Gastrocnemius medialis (tissue), 4 donors: ENCODE data around the gene AHRR. TPM values are rescaled to one million over a fixed set of nuclear protein-coding genes. Genes with fewer than 3 reads are reported as not detected.

Experiments used
- ATAC-seq, 2 donors: fragments of 150-250 bp; one replicate each; pipeline ENCODE4 v1.9.1; 2016
- DNase-seq, 2 donors: peaks; one replicate each; pipeline ENCODE4 v3.0.0-alpha.2; 2019
- H3K27ac ChIP-seq, 4 donors: fragments of 200-600 bp; sonication (generic); 1 replicate in 1 of 4; 2 replicates in 3 of 4; pipeline ENCODE4 v1.5.1; 2016 to 2018; ENCODE audit warnings: mild to moderate bottlenecking in 2 of 4, moderate library complexity in 1 of 4
- H3K27me3 ChIP-seq, 3 donors: fragments of 200-600 bp; sonication (generic) in 2 of 3; 1 replicate in 1 of 3; 2 replicates in 2 of 3; pipeline versions ENCODE4 v1.5.1 to v1.6.0; 2016 to 2019; ENCODE audit warnings: mild to moderate bottlenecking in 1 of 3, moderate library complexity in 1 of 3
- H3K36me3 ChIP-seq, 2 donors: fragments of 200-600 bp; sonication (generic) in 1 of 2; one replicate each; pipeline ENCODE4 v1.5.1; 2017 to 2018
- H3K4me1 ChIP-seq, 2 donors: fragments of 200-600 bp; sonication (generic) in 1 of 2; one replicate each; pipeline ENCODE4 v1.5.1; 2016 to 2017; ENCODE audit warnings: mild to moderate bottlenecking in 2 of 2
- H3K4me3 ChIP-seq, 4 donors: fragments of 200-600 bp; sonication (generic) in 3 of 4; 1 replicate in 1 of 4; 2 replicates in 3 of 4; pipeline ENCODE4 v1.5.1; 2016 to 2019; ENCODE audit warnings: mild to moderate bottlenecking in 2 of 4
- H3K9me3 ChIP-seq, 3 donors: fragments of 200-600 bp; sonication (generic) in 2 of 3; 1 replicate in 1 of 3; 2 replicates in 2 of 3; pipeline ENCODE4 v1.5.1; 2016 to 2019
- POLR2A ChIP-seq, 2 donors: fragments of 450-650 bp; IDR thresholded peaks; one replicate each; pipeline ENCODE4 v1.6.1; 2017; ENCODE audit warnings: antibody characterized with exemption in 2 of 2, mild to moderate bottlenecking in 2 of 2, moderate library complexity in 2 of 2
- in situ Hi-C, 4 donors: fragments of 200-750 bp; cut with MboI; loops; one replicate each; pipeline versions ENCODE4 v1.15.0 to v1.8.0; 2017; ENCODE audit warnings: low sequenced_read_pairs in 4 of 4
- intact Hi-C: fragments of 100-400 bp; cut with DNase I; formaldehyde crosslinking; loops from one replicate; pipeline ENCODE4 v1.15.1; 2023; ENCODE audit warnings: low total_unique reads
- total RNA-seq, 4 donors: library from RNA; depleted of rRNA; stranded (reverse); fragments of >200 nt; gene quantifications; one replicate each; pipeline versions ENCODE4 v1.1.0 to v1.2.3, GENCODE V29; 2016
- TF ChIP-seq, protein P1 (sequence below), 5 experiments: fragments of 450-650 bp in 3 of 5; fragments of 200-600 bp in 2 of 5; sonication (generic) in 2 of 5; IDR thresholded peaks in 4 of 5; conservative IDR thresholded peaks in 1 of 5; 1 replicate in 4 of 5; 2 replicates in 1 of 5; pipeline ENCODE4 v1.5.1; 2016 to 2019; ENCODE audit warnings: antibody characterized with exemption in 5 of 5, mild to moderate bottlenecking in 3 of 5, moderate library complexity in 3 of 5

The AHRR gene
- total RNA-seq, 4 donors from 2014 or later = 0.05 to 1.3 (median 0.18) TPM; not detected in 1

DNA sequence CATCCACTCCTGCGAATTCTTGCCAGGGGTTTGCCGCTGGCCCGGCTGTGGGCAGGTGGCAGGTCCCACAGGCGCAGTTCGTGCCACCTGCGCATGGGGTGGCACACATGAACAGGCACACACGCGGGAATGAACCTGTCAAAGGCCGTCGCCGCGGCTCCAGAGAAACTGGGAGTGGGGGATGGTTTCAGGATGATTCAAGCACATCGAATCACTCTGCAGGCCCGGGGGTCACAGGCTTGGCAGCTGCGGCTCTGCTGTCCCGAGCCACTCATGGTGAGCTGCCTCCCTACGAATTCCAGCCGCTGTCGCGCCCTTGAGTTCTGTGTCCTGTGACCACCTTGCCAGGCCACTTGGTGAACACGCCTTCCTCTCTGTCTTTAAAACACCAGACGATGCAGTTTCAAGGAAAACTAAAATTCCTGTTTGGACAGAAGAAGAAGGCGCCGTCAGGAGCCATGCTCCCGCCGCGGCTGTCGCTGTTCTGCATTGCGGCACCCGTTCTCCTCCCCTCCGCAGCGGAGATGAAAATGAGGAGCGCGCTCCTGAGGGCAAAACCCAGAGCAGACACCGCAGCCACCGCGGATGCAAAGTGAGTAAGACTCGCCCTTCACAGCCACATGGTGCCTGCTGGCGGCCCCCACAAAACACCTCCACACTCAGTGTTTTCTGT is 106.0 kb downstream of the AHRR start:
- no peak for TF ChIP-seq POLR2A (IDR thresholded peaks at IDR 0.05)
- TF ChIP-seq, protein P1, sequence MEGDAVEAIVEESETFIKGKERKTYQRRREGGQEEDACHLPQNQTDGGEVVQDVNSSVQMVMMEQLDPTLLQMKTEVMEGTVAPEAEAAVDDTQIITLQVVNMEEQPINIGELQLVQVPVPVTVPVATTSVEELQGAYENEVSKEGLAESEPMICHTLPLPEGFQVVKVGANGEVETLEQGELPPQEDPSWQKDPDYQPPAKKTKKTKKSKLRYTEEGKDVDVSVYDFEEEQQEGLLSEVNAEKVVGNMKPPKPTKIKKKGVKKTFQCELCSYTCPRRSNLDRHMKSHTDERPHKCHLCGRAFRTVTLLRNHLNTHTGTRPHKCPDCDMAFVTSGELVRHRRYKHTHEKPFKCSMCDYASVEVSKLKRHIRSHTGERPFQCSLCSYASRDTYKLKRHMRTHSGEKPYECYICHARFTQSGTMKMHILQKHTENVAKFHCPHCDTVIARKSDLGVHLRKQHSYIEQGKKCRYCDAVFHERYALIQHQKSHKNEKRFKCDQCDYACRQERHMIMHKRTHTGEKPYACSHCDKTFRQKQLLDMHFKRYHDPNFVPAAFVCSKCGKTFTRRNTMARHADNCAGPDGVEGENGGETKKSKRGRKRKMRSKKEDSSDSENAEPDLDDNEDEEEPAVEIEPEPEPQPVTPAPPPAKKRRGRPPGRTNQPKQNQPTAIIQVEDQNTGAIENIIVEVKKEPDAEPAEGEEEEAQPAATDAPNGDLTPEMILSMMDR (IDR thresholded peaks at IDR 0.05 in 4 of 5, conservative IDR thresholded peaks at IDR 0.05 in 1 of 5) = no peak
- H3K27me3 ChIP-seq = peaks cover 3 to 20% (median 12%) of the 10 kb centered on the region in 3 donors
- H3K9me3 ChIP-seq = no peaks in the 10 kb centered on the region
- in situ Hi-C loops (no loop called here), intact Hi-C loops (no loop called here)
- H3K4me3 ChIP-seq = no peak overlapping the region
- DNase-seq (no peak), ATAC-seq (no peak)
- H3K27ac ChIP-seq = no peak overlapping the region
- no peaks in the 10 kb centered on the region for H3K4me1 ChIP-seq
- no peaks in the 10 kb centered on the region for H3K36me3 ChIP-seq

DNA sequence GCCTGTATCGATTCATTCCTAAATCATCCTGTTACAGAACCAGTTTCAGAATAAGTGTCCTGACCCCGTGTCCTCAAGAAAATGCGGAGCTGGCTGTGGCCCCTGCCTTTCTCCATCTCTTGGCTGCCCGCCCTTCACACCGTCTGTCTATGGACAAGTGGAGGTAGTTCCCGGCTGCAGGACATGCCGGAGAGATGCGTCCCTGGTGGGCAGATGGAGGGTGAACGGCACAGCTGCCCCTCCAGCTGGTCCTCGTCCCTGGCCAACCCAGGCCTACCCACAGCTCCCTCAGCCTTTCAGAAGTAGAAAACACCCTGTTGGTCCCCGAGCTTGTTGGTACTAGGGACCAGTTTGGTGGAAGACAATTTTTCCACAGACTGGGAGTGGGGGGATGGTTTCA is 106.7 kb downstream of the AHRR start:
- intact Hi-C loops = no loop called here
- H3K27me3 ChIP-seq = peaks cover 3 to 20% (median 12%) of the 10 kb centered on the region in 3 donors
- H3K4me3 ChIP-seq = no peak overlapping the region
- DNase-seq (no peak), ATAC-seq (no peak)
- TF ChIP-seq POLR2A (IDR thresholded peaks at IDR 0.05) = no peak
- TF ChIP-seq, protein P1 (IDR thresholded peaks at IDR 0.05 in 4 of 5, conservative IDR thresholded peaks at IDR 0.05 in 1 of 5) = no peak
- in situ Hi-C loops = no loop called here
- no peaks in the 10 kb centered on the region for H3K36me3 ChIP-seq
- H3K27ac ChIP-seq = no peak overlapping the region
- H3K4me1 ChIP-seq = no peaks in the 10 kb centered on the region
- no peaks in the 10 kb centered on the region for H3K9me3 ChIP-seq

DNA sequence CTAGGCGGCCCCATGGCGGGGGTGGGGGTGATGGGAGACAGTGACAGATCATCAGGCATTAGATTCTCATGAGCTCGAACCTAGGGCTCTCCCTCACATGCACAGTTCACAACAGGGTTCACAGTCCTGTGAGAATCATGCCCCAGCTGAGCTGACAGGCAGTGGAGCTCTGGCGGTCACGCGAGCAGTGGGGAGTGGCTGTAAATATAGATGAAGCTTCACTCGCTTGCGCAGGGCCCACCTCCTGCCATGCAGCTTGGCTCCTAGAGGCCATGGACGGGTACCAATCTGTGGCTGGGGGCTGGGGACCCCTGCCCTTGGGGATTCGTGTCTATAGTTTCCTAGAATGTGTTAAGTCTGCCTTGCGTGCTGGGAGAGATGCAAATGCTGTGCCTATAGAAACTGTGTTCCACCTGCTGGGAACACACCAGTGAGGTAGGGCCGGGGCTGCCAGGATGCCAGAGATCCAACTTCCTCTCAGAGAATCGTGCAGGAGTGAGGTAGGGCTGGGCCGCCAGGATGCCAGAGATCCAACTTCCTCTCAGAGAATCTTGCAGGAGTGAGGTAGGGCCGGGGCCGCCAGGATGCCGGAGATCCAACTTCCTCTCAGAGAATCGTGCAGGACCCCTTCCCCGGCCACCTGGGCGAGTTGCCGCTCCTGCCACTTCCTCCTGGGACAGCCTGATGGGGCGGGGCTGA is 107.4 kb downstream of the AHRR start:
- intact Hi-C loops = no loop called here
- H3K27ac ChIP-seq = no peak overlapping the region
- ATAC-seq (no peak), DNase-seq (no peak)
- H3K4me1 ChIP-seq = no peaks in the 10 kb centered on the region
- in situ Hi-C loops = no loop called here
- H3K9me3 ChIP-seq = no peaks in the 10 kb centered on the region
- no peak for TF ChIP-seq POLR2A (IDR thresholded peaks at IDR 0.05)
- TF ChIP-seq, protein P1 (IDR thresholded peaks at IDR 0.05 in 4 of 5, conservative IDR thresholded peaks at IDR 0.05 in 1 of 5) = no peak
- no peak overlapping the region for H3K4me3 ChIP-seq
- peaks cover 3 to 20% (median 12%) of the 10 kb centered on the region in 3 donors for H3K27me3 ChIP-seq
- no peaks in the 10 kb centered on the region for H3K36me3 ChIP-seq

DNA sequence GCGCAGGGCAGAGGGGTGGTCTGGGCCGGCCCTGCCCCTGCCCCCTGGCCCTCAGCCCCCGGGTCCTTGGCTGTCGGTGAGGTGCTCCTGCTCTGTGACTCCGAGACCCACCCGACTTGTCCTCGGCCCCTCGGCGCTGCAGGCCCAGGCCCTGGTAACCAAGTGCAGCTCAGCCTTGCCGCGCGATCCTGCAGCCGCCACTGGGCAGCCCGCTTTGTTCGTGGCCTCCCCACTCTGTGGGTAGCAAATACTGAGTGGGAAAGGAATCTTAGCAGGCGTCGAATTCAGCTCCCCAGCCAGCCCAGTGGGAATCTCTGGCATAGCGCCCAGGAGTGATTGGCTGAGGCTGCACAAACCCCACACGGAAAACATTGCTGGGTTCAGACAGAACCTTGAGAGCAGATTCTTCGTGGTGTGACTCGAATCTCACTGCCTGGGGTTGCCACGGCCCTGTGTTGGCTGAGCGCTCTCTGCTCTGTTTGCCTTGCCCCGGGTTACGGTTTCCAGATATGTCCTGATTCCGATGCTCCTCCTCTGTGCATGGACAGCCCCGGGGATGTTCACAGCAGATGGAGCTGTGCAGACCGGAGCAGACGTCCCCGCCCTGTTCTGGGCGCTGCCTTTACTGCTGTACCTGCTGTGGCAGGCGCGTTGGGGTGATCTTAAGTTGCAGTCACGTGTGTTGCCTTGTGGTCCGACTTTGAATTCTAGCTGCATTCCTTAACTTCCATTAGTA is 108.1 kb downstream of the AHRR start:
- no peaks in the 10 kb centered on the region for H3K4me1 ChIP-seq
- DNase-seq (no peak), ATAC-seq (no peak)
- peaks cover 3 to 20% (median 12%) of the 10 kb centered on the region in 3 donors for H3K27me3 ChIP-seq
- in situ Hi-C loops (no loop called here), intact Hi-C loops (no loop called here)
- H3K27ac ChIP-seq = no peak overlapping the region
- H3K4me3 ChIP-seq = no peak overlapping the region
- no peak for TF ChIP-seq POLR2A (IDR thresholded peaks at IDR 0.05)
- TF ChIP-seq, protein P1 (IDR thresholded peaks at IDR 0.05 in 4 of 5, conservative IDR thresholded peaks at IDR 0.05 in 1 of 5) = no peak
- no peaks in the 10 kb centered on the region for H3K36me3 ChIP-seq
- no peaks in the 10 kb centered on the region for H3K9me3 ChIP-seq
